Thymus (tissue), 11 donors: Measurements from ENCODE around the gene HECA. TPM values are rescaled to one million over a fixed set of nuclear protein-coding genes. Genes with fewer than 3 reads are reported as not detected.
A peak's percentile ranks its signal among the peaks of the same experiment; 100 is the strongest.
"Not testable (repeated sequence)": the region's sequence is repeated elsewhere in the genome, so short reads cannot be mapped to it uniquely, and the experiment has no call there.

Source experiments
- DNase-seq, 9 donors: peaks; one replicate each; pipeline ENCODE4 v3.0.0-alpha.2; 2013; ENCODE audit warnings: low spot score in 9 of 9, low read depth in 6 of 9, missing footprints in 1 of 9
- H3K27ac ChIP-seq, 2 donors: one replicate each; pipeline ENCODE4 v1.5.1; 2013; ENCODE audit warnings: control low read depth in 1 of 2, low read depth in 1 of 2, low read length in 1 of 2, mild to moderate bottlenecking in 1 of 2, moderate library complexity in 1 of 2
- H3K27me3 ChIP-seq, 2 donors: one replicate each; pipeline ENCODE4 v1.5.1; 2013; ENCODE audit warnings: low read length in 1 of 2; ENCODE audit not compliant: control insufficient read depth in 2 of 2, insufficient read depth in 1 of 2
- H3K36me3 ChIP-seq, 2 donors: one replicate each; pipeline ENCODE4 v1.5.1; 2013; ENCODE audit warnings: low read length in 1 of 2, mild to moderate bottlenecking in 1 of 2, moderate library complexity in 1 of 2; ENCODE audit not compliant: control insufficient read depth in 2 of 2, insufficient read depth in 2 of 2
- H3K4me1 ChIP-seq, 2 donors: one replicate each; pipeline ENCODE4 v1.5.1; 2013; ENCODE audit warnings: low read length in 2 of 2; ENCODE audit not compliant: control insufficient read depth in 2 of 2, insufficient read depth in 2 of 2
- H3K4me3 ChIP-seq, 2 donors: one replicate each; pipeline ENCODE4 v1.5.1; 2013; ENCODE audit warnings: low read length in 2 of 2, control low read depth in 1 of 2, mild to moderate bottlenecking in 1 of 2
- H3K9me3 ChIP-seq, 2 donors: one replicate each; pipeline ENCODE4 v1.5.1; 2013; ENCODE audit warnings: low read length in 1 of 2, mild to moderate bottlenecking in 1 of 2; ENCODE audit not compliant: control insufficient read depth in 2 of 2, insufficient read depth in 1 of 2
- WGBS: extraction: QIAGEN DNeasy Blood & Tissue Kit; methylation state at CpG from one replicate; pipeline ENCODE4 v1.1.7; 2013; 5-methylcytosine and 5-hydroxymethylcytosine counted together
- polyA plus RNA-seq: library from polyadenylated mRNA; stranded (reverse); fragments of 200-250 nt; gene quantifications from one replicate; pipeline ENCODE4 v1.2.3, GENCODE V29; 2013
- total RNA-seq: library from RNA; stranded (reverse); fragments of 120-200 nt; gene quantifications from one replicate; pipeline ENCODE4 v1.2.4, GENCODE V29; 2013
- donor health status: healthy.

HECA gene
- total and polyA plus RNA-seq, 2 donors = 29.7 to 36.0 TPM

DNA sequence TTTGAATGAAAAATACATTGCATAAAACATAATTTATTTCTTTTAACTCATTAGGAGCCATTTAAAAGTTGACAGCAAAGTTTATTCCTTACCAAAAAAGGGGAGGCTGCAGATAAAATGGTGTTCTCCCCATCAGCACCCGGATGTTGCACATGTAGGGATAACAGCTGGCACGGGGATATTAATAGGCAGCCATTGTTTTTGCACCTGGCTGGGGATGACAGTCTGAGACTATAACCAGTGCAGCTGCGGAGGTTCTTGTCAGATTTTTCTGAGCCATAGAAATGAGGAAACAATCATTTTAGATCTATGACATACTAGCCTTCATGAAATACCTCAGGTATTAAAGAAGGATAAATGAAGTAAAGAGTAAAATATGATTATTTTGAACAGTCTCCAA, 20.1 kb upstream of the HECA start:
- H3K36me3 ChIP-seq = no peaks in the 10 kb centered on the region
- 11% methylated on average over 3 of the region's 3 CpGs for WGBS
- peaks cover 27 to 52% of the 10 kb centered on the region in 2 donors for H3K4me1 ChIP-seq
- DNase-seq = peak in 5 of 9 donors; percentile 68 to 86 (median 72)
- no peaks in the 10 kb centered on the region for H3K27me3 ChIP-seq
- no peak overlapping the region for H3K4me3 ChIP-seq
- peaks cover 0 to 11% of the 10 kb centered on the region in 2 donors for H3K9me3 ChIP-seq
- H3K27ac ChIP-seq = peak overlapping the region in 1 of 2 donors; percentile 88

DNA sequence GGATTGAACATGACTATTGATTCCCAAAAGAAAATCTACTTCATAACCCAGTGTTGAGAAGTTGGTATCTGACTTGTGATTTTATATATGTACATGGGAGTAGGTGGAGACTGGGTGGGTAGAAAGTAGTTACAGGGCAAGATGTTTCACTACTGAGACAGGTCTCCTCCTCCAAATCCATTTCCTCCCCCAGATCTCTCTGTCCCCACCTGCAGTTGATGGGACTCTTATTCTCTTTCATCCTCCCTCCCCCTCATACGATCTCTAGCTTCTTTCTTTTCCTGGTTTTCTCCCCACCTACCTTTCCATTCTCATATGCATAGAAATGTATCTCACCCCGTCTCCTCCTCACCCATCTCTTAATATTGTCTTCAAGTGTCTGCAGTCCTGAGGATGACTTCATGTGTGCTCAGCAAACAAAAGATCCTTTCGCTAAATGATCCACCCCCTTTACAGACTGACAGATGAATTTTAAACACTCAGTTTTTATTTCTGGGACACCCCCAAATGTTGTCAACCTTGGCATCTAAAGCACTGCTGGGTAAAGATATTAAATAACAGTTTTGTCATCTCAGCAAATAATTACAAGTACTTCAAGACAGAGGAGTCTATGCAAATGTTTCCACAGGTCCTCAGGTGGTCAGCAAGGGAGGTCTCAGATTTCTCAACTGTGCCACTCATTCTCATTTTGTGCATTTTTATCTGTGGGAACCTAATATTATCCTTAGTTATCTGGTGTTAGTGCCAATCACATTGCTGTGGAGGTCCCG, 18.7 kb upstream of the HECA start:
- Histone ChIP-seq H3K4me1 (peaks cover 27 to 48% of the 10 kb centered on the region in 2 donors), H3K36me3 (no peaks in the 10 kb centered on the region), H3K27me3 (no peaks in the 10 kb centered on the region), H3K27ac (peak overlapping the region; percentile 56 to 88), H3K4me3 (no peak overlapping the region), H3K9me3 (peaks cover 1 to 13% of the 10 kb centered on the region in 2 donors)
- WGBS = 64% methylated on average over 4 of the region's 4 CpGs
- peak in 2 of 9 donors; percentile 51 to 76 for DNase-seq

DNA sequence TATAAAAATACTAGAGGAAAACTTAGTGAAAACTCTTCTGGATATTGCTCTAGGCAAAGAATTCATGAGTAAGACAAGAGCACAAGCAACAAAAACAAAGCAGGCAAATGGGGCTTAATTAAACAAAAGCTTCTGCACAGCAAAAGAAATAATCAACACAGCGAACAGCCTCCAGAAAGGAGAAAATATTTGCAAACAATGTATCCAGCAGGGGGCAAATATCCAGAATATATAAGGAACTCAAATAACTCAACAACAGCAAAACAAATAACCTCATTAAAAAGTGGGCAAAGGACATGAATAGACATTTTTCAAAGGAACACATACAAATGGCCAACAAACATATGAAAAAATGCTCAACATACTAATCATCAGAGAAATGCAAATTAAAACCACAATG, 17.1 kb upstream of the HECA start:
- peaks cover 1 to 13% of the 10 kb centered on the region in 2 donors for H3K9me3 ChIP-seq
- peak overlapping the region in 1 of 2 donors; percentile 28 for H3K27ac ChIP-seq
- DNase-seq = no peak
- H3K36me3 ChIP-seq = no peaks in the 10 kb centered on the region
- H3K4me1 ChIP-seq = peaks cover 22 to 34% of the 10 kb centered on the region in 2 donors
- H3K4me3 ChIP-seq = no peak overlapping the region
- WGBS = 100% methylated on average over 1 of the region's 1 CpG
- H3K27me3 ChIP-seq = no peaks in the 10 kb centered on the region

DNA sequence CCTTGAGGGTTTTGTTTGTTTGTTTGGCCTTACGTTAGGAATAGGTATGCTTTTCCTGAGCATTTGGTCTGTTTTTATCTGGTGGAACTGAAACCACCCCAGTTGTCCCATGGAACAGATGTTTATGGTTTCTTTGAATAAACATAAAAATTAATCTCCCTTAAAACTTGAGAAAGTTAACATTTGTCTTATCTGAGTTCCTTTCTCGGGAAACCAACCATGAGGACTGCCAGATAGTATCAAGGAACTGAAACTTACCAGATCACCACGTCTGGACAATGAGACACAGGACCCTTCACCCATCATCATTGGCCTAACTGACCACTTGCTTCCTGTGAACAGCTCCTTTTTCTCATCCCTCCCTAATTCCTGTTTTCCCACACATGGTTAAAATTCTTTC, 15.3 kb upstream of the HECA start:
- Histone ChIP-seq H3K36me3 (no peaks in the 10 kb centered on the region), H3K4me3 (no peak overlapping the region), H3K27ac (no peak overlapping the region), H3K4me1 (peaks cover 14 to 26% of the 10 kb centered on the region in 2 donors), H3K9me3 (peaks cover 1 to 13% of the 10 kb centered on the region in 2 donors), H3K27me3 (no peaks in the 10 kb centered on the region)
- DNase-seq = no peak
- 91% methylated on average over 3 of the region's 3 CpGs for WGBS

DNA sequence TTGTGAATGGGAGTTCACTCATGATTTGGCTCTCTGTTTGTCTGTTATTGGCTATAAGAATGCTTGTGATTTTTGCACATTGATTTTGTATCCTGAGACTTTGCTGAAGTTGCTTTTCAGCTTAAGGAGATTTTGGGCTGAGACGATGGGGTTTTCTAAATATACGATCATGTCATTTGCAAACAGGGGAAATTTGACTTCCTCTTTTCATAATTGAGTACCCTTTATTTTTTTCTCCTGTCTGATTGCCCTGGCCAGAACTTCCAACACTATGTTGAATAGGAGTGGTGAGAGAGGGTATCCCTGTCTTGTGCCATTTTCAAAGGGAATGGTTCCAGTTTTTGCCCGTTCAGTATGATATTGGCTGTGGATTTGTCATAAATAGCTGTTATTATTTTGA, 12.1 kb upstream of the HECA start:
- peaks cover 1 to 13% of the 10 kb centered on the region in 2 donors for H3K9me3 ChIP-seq
- 64% methylated on average over 3 of the region's 3 CpGs for WGBS

DNA sequence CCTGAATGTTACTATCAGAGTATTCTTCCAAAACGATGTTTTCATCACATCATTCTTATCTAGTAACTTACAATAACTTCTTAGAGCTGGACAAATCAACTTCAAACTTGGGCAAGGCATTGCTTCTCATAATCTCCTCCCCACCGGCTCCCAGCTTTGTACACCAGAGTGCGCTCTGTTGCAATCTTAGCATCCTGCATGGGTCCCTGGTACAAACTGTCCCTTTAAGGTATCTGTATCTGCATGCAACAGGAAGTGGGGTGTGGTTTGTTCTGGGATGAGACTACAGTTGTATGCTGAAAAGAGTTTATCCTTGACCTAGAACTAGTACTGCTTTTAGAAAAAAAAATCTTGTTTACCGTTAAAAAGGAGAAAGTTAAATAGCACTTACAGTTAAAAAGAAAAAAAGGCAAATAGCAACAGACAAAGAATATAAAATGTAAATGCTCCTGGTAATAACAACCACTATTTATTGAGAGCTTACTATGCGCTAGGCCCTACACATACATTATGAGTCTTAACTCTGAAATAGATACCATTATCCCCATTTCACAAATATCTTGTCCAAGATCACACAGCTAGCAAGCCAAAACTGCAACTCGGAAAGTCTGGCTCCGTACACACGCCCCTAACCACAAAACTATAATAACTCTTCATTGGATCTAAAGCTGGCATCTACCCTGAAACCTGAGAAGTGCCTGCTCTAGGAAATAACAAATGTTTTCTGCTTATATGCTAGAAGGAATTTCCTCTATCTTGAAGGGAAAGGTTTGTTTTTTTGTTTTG, 9.8 kb upstream of the HECA start:
- peak; percentile 75 to 97 (median 92) for DNase-seq
- Histone ChIP-seq H3K4me1 (peaks cover 18 to 31% of the 10 kb centered on the region in 2 donors), H3K36me3 (no peaks in the 10 kb centered on the region), H3K4me3 (peak overlapping the region; percentile 4 to 9), H3K27me3 (no peaks in the 10 kb centered on the region), H3K9me3 (no peaks in the 10 kb centered on the region), H3K27ac (peak overlapping the region; percentile 91 to 98)
- 20% methylated on average over 8 of the region's 8 CpGs for WGBS

More for the DNA sequence above, 12.1 kb upstream of the HECA start:
- peaks cover 18 to 28% of the 10 kb centered on the region in 2 donors for H3K4me1 ChIP-seq
- H3K27me3 ChIP-seq, H3K4me3 ChIP-seq, H3K36me3 ChIP-seq, DNase-seq, H3K27ac ChIP-seq: not testable (repeated sequence)

DNA sequence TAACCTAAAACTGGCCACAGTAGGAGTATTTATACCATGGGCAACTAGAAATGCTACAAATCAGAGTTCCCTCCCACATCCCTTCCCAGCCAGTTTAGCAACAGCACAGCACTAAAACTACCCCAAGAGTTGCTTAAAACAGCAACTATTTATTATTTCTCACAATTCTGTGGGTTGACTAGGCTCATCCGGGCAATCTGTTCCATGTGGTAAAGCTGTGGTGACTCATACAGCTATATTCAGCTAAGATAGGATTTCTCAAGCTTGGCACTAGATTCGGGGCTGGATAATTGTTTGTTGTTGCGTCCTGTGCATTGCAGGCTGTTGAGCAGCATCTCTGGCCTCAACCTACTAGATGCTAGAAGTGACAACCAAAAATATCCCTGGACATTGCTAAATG, 8.6 kb upstream of the HECA start:
- peak overlapping the region; percentile 91 to 98 for H3K27ac ChIP-seq
- H3K36me3 ChIP-seq = no peaks in the 10 kb centered on the region
- no peak for DNase-seq
- H3K4me1 ChIP-seq = peaks cover 19 to 31% of the 10 kb centered on the region in 2 donors
- no peaks in the 10 kb centered on the region for H3K9me3 ChIP-seq
- 73% methylated on average over 3 of the region's 3 CpGs for WGBS
- H3K27me3 ChIP-seq = no peaks in the 10 kb centered on the region
- no peak overlapping the region for H3K4me3 ChIP-seq

DNA sequence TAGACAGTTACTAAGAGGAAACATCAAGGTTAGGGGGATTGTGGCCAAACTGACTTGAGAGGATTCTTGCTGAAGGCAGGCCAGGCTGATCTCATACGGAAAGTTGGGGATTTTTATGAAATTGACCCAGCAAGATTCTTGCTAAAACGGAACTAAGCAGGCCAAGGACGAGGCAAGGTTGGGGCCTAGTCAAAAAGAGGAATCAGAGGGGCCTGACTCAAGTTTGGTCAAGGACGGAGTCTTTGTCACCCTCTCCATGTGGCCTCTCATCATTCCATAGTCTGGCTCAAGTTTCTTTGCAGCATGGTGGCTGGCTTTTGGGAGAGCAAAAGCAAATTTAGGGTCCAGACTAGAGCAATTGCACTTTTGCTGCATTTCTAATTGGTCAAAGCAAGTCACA, 7.9 kb upstream of the HECA start:
- WGBS = 99% methylated on average over 4 of the region's 4 CpGs
- Histone ChIP-seq H3K27me3 (no peaks in the 10 kb centered on the region), H3K27ac (peak overlapping the region in 1 of 2 donors; percentile 98), H3K4me3 (no peak overlapping the region), H3K4me1 (peaks cover 25 to 36% of the 10 kb centered on the region in 2 donors), H3K36me3 (no peaks in the 10 kb centered on the region), H3K9me3 (no peaks in the 10 kb centered on the region)
- no peak for DNase-seq

DNA sequence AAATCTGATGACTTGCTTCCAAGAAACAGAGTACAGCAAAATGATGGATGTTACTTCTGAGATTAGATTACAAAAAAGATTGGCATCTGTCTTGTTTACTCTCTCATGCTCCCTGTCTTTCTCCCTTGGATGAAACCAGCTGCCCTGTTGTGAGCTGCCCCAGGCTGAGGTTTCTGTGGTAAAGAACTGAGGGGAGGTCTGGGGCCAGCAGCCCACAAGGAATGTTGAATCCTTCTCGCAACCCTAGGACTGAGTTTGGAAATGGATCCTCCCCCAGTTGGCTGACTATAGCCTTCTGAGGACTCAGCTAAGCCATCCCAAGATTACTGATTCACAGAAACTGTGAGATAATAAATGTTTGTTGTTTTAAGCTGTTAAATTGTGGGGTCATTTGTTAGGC, 5.6 kb upstream of the HECA start:
- H3K27ac ChIP-seq = no peak overlapping the region
- DNase-seq = no peak
- H3K4me3 ChIP-seq = no peak overlapping the region
- no peaks in the 10 kb centered on the region for H3K27me3 ChIP-seq
- 85% methylated on average over 1 of the region's 1 CpG for WGBS
- no peaks in the 10 kb centered on the region for H3K36me3 ChIP-seq
- H3K9me3 ChIP-seq = no peaks in the 10 kb centered on the region
- H3K4me1 ChIP-seq = peaks cover 26 to 41% of the 10 kb centered on the region in 2 donors
